Progenitor cell of endocrine pancreas (in vitro differentiated cells): ENCODE measurements around the gene LDLRAD4. TPM values are rescaled to one million over a fixed set of nuclear protein-coding genes. Genes with fewer than 3 reads are reported as not detected.

Experiments
- DNase-seq: peaks from one replicate; pipeline ENCODE4 v3.0.0; 2021; ENCODE audit warnings: low spot score; ENCODE audit not compliant: unreplicated experiment
- H3K27ac Mint-ChIP-seq: 2 replicates; pipeline ENCODE4 v1.8.0; 2021; ENCODE audit warnings: mild to moderate bottlenecking, moderate library complexity, mixed read lengths
- H3K27me3 Mint-ChIP-seq: 2 replicates; pipeline ENCODE4 v1.8.0; 2021; ENCODE audit warnings: mixed read lengths
- H3K36me3 Mint-ChIP-seq: 2 replicates; pipeline ENCODE4 v1.8.0; 2022; ENCODE audit warnings: mixed read lengths; ENCODE audit not compliant: insufficient read depth
- H3K4me1 Mint-ChIP-seq: 2 replicates; pipeline ENCODE4 v1.8.0; 2021; ENCODE audit warnings: low read depth, mixed read lengths
- H3K4me3 Mint-ChIP-seq: 2 replicates; pipeline ENCODE4 v1.8.0; 2021; ENCODE audit warnings: low read depth, mild to moderate bottlenecking, moderate library complexity, mixed read lengths
- H3K9me3 Mint-ChIP-seq: 2 replicates; pipeline ENCODE4 v1.8.0; 2021; ENCODE audit warnings: low read depth, mixed read lengths
- CTCF ChIP-seq: fragments of 200-600 bp; sonication (generic); IDR thresholded peaks from one replicate; pipeline ENCODE4 v1.5.0; 2021; ENCODE audit warnings: antibody characterized with exemption, mild to moderate bottlenecking; ENCODE audit not compliant: unreplicated experiment
- total RNA-seq: library from RNA; stranded (reverse); gene quantifications from 2 replicates; pipeline ENCODE4 v1.2.1, GENCODE V29; 2021

LDLRAD4 gene
- total RNA-seq, 1 donor from 2014 or later, result 3.8 TPM

- Mint-ChIP-seq H3K4me1 (peaks cover 22% of the 10 kb centered on the region), H3K27ac (no peak overlapping the region)
- no peak for DNase-seq
These were observed 325.5 kb downstream of the LDLRAD4 start for GRCh38 chr18:13543811-13544732.

DNA sequence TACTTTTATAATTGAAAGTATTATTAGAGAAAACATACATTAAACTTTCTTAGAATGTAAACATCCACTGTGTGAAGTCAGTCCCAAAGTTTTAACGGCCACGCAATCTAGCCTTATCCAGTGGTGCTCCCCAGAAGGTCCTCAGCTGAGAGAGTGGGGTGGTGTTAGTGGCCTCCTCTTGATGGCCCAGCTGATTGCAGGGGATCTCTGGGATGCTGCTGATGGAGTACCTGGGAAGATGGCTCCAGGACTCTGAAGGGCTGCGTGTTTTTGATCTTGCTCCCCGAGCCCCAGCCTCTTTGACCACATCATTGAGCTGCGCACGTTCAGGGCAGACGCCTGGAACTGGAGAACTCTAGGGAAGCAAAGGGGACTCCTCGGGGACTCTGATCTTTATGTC, 326.4 kb downstream of the LDLRAD4 start:
- no peaks in the 10 kb centered on the region for H3K36me3 Mint-ChIP-seq
- H3K27me3 Mint-ChIP-seq, result no peaks in the 10 kb centered on the region
- TF ChIP-seq CTCF, result no peak
- DNase-seq, result no peak
- peaks cover 15% of the 10 kb centered on the region for H3K4me1 Mint-ChIP-seq
- H3K4me3 Mint-ChIP-seq, result no peak overlapping the region
- no peak overlapping the region for H3K27ac Mint-ChIP-seq
- H3K9me3 Mint-ChIP-seq, result no peaks in the 10 kb centered on the region

More at GRCh38 chr18:13543811-13544732, 325.5 kb downstream of the LDLRAD4 start:
- no peak overlapping the region for H3K4me3 Mint-ChIP-seq
- TF ChIP-seq CTCF, result no peak
- no peaks in the 10 kb centered on the region for H3K9me3 Mint-ChIP-seq
- no peaks in the 10 kb centered on the region for H3K27me3 Mint-ChIP-seq
- no peaks in the 10 kb centered on the region for H3K36me3 Mint-ChIP-seq

GRCh38 chr18:13545514-13545913, 327.0 kb downstream of the LDLRAD4 start:
- DNase-seq, result no peak
- no peak for TF ChIP-seq CTCF
- no peaks in the 10 kb centered on the region for H3K36me3 Mint-ChIP-seq
- peaks cover 9% of the 10 kb centered on the region for H3K4me1 Mint-ChIP-seq
- H3K9me3 Mint-ChIP-seq, result no peaks in the 10 kb centered on the region
- H3K27ac Mint-ChIP-seq, result no peak overlapping the region
- no peak overlapping the region for H3K4me3 Mint-ChIP-seq
- H3K27me3 Mint-ChIP-seq, result no peaks in the 10 kb centered on the region

DNA sequence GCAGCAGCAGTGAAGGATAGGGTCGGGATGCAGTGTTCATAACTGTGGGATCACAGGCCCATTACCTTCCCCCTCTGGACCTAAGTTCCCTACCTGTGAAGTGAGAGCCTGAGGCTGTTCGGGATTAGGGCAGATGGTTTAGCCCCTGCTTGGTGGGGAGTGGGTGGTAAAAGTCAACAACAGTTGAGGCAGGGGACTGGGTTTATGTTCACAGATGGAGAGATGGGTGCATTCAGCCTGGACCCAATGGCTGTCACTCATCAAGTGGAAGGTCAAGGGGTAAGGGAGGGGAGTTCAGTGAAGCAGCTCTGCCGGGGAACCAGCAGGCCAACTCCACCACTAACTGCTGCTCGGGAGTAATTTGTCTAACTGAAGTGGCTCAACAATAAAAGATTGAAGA, 327.4 kb downstream of the LDLRAD4 start:
- H3K36me3 Mint-ChIP-seq, result no peaks in the 10 kb centered on the region
- TF ChIP-seq CTCF, result no peak
- no peak overlapping the region for H3K4me3 Mint-ChIP-seq
- peaks cover 8% of the 10 kb centered on the region for H3K4me1 Mint-ChIP-seq
- no peaks in the 10 kb centered on the region for H3K9me3 Mint-ChIP-seq
- no peak for DNase-seq
- peaks cover under 1% of the 10 kb centered on the region for H3K27me3 Mint-ChIP-seq
- H3K27ac Mint-ChIP-seq, result no peak overlapping the region

DNA sequence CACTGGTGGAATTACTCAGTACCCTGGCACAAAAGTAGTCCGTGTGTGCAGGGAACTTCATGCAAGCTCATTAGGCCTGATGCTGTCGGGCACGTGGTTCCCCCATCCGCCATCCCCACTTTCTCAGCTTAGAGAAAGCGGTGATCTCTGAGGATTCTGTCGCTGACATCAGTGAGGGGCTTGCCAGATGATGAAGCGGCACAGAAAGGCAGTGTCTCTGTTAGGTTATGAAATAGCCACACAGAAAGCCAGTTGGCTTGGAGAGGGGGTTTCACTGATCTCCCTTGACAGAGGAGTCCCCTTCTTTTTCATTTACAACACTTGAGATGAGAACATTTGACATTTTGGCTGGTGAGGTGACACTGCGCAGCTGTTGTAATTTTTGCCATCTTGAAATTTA, 328.1 kb downstream of the LDLRAD4 start:
- Mint-ChIP-seq H3K4me1 (peaks cover 6% of the 10 kb centered on the region), H3K27me3 (peaks cover 7% of the 10 kb centered on the region), H3K9me3 (no peaks in the 10 kb centered on the region), H3K27ac (no peak overlapping the region), H3K36me3 (no peaks in the 10 kb centered on the region), H3K4me3 (no peak overlapping the region)
- no peak for TF ChIP-seq CTCF
- DNase-seq, result no peak
